K562 (cell line): ENCODE measurements around the gene SLFN14. TPM values are rescaled to one million over a fixed set of nuclear protein-coding genes. Genes with fewer than 3 reads are reported as not detected.

Experiments used
- ATAC-seq: fragments of 200-7000 bp; cut with Tn5 transposase; 3 replicates; pipeline ENCODE4 v1.9.1; 2020; ENCODE audit warnings: moderate library complexity
- BruUV-seq: library from RNA; stranded (reverse); fragments of 400-500 nt; replicated peaks from 2 replicates; lab custom pipeline; 2021; lab: Mats Ljungman, UMichigan
- CTCF ChIA-PET: fragments of 300-600 bp; formaldehyde crosslinking; extraction: SDS; loops from one replicate; lab custom pipeline; 2021; ENCODE audit warnings: low intra/inter-chr PET ratio; lab: Yijun Ruan, JAX
- POLR2A ChIA-PET: fragments of 300-600, 350-650 bp; sonication (Branson Sonifier 250); formaldehyde crosslinking; extraction: SDS; loops from one replicate; lab custom pipeline; 2021; ENCODE audit warnings: antibody characterized with exemption, inconsistent platforms; lab: Yijun Ruan, JAX
- DNase-seq, 4 experiments: peaks; one replicate each; pipeline versions ENCODE4 v3.0.0 to v3.0.0-alpha.2; 2011 to 2018; ENCODE audit warnings: low spot score in 3 of 4, mixed read lengths in 3 of 4; ENCODE audit errors: extremely low read depth in 1 of 4
- FAIRE-seq: peaks from 2 replicates; lab custom pipeline; 2011; peaks lifted over from hg19 to GRCh38; lab: Jason Lieb, UNC
- H2AFZ ChIP-seq: 2 replicates; pipeline ENCODE4 v1.6.0; 2011; ENCODE audit warnings: low read depth, low read length, control low read depth, inconsistent platforms
- H3K27ac ChIP-seq: fragments of 200-600 bp; 3 replicates; pipeline ENCODE4 v1.8.0; 2011; ENCODE audit warnings: low read depth, mild to moderate bottlenecking, control low read depth, inconsistent platforms, low read length, moderate library complexity, mixed read lengths; ENCODE audit errors: extremely low read depth
- H3K27me3 ChIP-seq, 2 experiments: fragments of 300-600 bp in 1 of 2; 2 replicates in 1 of 2; 3 replicates in 1 of 2; pipeline versions ENCODE4 v1.6.0 to v1.8.0; 2011; ENCODE audit warnings: inconsistent platforms in 2 of 2, low read length in 2 of 2, mild to moderate bottlenecking in 1 of 2, mixed read lengths in 1 of 2, moderate library complexity in 1 of 2; ENCODE audit not compliant: control insufficient read depth in 2 of 2, insufficient read depth in 2 of 2
- H3K36me3 ChIP-seq: fragments of 300-600 bp; 3 replicates; pipeline ENCODE4 v1.8.0; 2011; ENCODE audit warnings: mild to moderate bottlenecking, low read length, inconsistent platforms; ENCODE audit not compliant: control insufficient read depth, insufficient read depth
- H3K4me1 ChIP-seq, 2 experiments: fragments of 200-600 bp in 1 of 2; replicated peaks in 1 of 2; 2 replicates in 1 of 2; 3 replicates in 1 of 2; pipeline versions ENCODE4 v1.5.1 to v1.8.0; 2011; ENCODE audit warnings: inconsistent platforms in 2 of 2, low read length in 2 of 2, mild to moderate bottlenecking in 1 of 2, mixed read lengths in 1 of 2, moderate library complexity in 1 of 2; ENCODE audit not compliant: control insufficient read depth in 2 of 2, insufficient read depth in 2 of 2
- H3K4me2 ChIP-seq: 2 replicates; pipeline ENCODE4 v1.6.1; 2011; ENCODE audit warnings: low read length, control low read depth, inconsistent platforms, mixed read lengths; ENCODE audit not compliant: insufficient read depth
- H3K4me3 ChIP-seq: fragments of 200-600 bp; sonication (generic), shearing (Covaris generic); 2 replicates; pipeline ENCODE4 v1.5.1; 2016; ENCODE audit warnings: control low read depth, inconsistent platforms
- H3K79me2 ChIP-seq: fragments of 200-600 bp; 3 replicates; pipeline ENCODE4 v1.8.0; 2011; ENCODE audit warnings: low read length, inconsistent platforms; ENCODE audit not compliant: control insufficient read depth, insufficient read depth
- H3K9ac ChIP-seq, 2 experiments: 2 replicates each; pipeline versions ENCODE4 v1.6.0 to v1.6.1; 2011; ENCODE audit warnings: low read depth in 2 of 2, low read length in 2 of 2, control low read depth in 1 of 2, inconsistent platforms in 1 of 2, mild to moderate bottlenecking in 1 of 2, mixed read lengths in 1 of 2; ENCODE audit not compliant: insufficient read depth in 1 of 2
- H3K9me1 ChIP-seq: one replicate; pipeline ENCODE4 v1.6.0; 2011; ENCODE audit warnings: inconsistent platforms, mild to moderate bottlenecking, low read length, moderate library complexity; ENCODE audit not compliant: control insufficient read depth, insufficient read depth
- H3K9me3 ChIP-seq: replicated peaks from 2 replicates; pipeline ENCODE4 v1.5.1; 2011; ENCODE audit warnings: low read depth, low read length, inconsistent platforms; ENCODE audit not compliant: control insufficient read depth, insufficient read depth
- H4K20me1 ChIP-seq: replicated peaks from 2 replicates; pipeline ENCODE4 v1.6.1; 2011; ENCODE audit warnings: low read length, inconsistent platforms, mixed read lengths; ENCODE audit not compliant: control insufficient read depth, insufficient read depth
- CHCHD3 ChIP-seq: fragments of 250-450 bp; sonication (Bioruptor Pico); IDR thresholded peaks from 2 replicates; pipeline ENCODE4 v2.1.2; 2022; ENCODE audit warnings: mild to moderate bottlenecking
- CREB3L1 ChIP-seq: fragments of 450-650 bp; IDR thresholded peaks from 2 replicates; pipeline ENCODE4 v1.6.1; 2014; ENCODE audit warnings: low read depth, mild to moderate bottlenecking, moderate library complexity, borderline replicate concordance
- DMBX1 ChIP-seq: fragments of 250-450 bp; sonication (Bioruptor Pico); IDR thresholded peaks from 2 replicates; pipeline ENCODE4 v1.8.0; 2022; ENCODE audit warnings: inconsistent platforms, mild to moderate bottlenecking, moderate library complexity, borderline replicate concordance
- DNMT1 ChIP-seq: fragments of 450-650 bp; IDR thresholded peaks from 2 replicates; pipeline ENCODE4 v1.6.1; 2016; ENCODE audit warnings: antibody characterized with exemption, mild to moderate bottlenecking
- ETS1 ChIP-seq: conservative IDR thresholded peaks from 2 replicates; pipeline ENCODE4 v1.6.1; 2011; ENCODE audit warnings: low read depth, mild to moderate bottlenecking, low read length; ENCODE audit not compliant: control insufficient read depth
- ETV1 ChIP-seq: fragments of 450-650 bp; conservative IDR thresholded peaks from 2 replicates; pipeline ENCODE4 v1.6.1; 2016; ENCODE audit warnings: missing genetic modification characterization, control low read depth, low read depth, missing compliant biosample characterization
- ETV6 ChIP-seq, 3 experiments: fragments of 150-350 bp in 1 of 3; sonication (generic) in 1 of 3; formaldehyde crosslinking in 1 of 3; IDR thresholded peaks; 2 replicates each; pipeline versions ENCODE4 v1.6.1 to v1.8.0; 2014 to 2022; ENCODE audit warnings: borderline replicate concordance in 2 of 3, low read depth in 2 of 3, antibody characterized with exemption in 1 of 3, low read length in 1 of 3, mild to moderate bottlenecking in 1 of 3, missing genetic modification reagents in 1 of 3
- MTA1 ChIP-seq: fragments of 450-650 bp; IDR thresholded peaks from 2 replicates; pipeline ENCODE4 v1.6.1; 2017; ENCODE audit warnings: borderline replicate concordance
- MTA2 ChIP-seq: fragments of 450-650 bp; IDR thresholded peaks from 2 replicates; pipeline ENCODE4 v1.6.1; 2016; ENCODE audit warnings: low read depth
- NRF1 ChIP-seq, 2 experiments: fragments of 450-650 bp; IDR thresholded peaks in 1 of 2; conservative IDR thresholded peaks in 1 of 2; 2 replicates each; pipeline ENCODE4 v1.6.1; 2014; ENCODE audit warnings: mild to moderate bottlenecking in 2 of 2
- PCBP1 ChIP-seq: fragments of 200-400 bp; formaldehyde crosslinking; IDR thresholded peaks from 2 replicates; pipeline ENCODE4 v1.6.1; 2018; ENCODE audit warnings: mild to moderate bottlenecking, low read depth, low read length; ENCODE audit not compliant: poor library complexity, severe bottlenecking
- SMARCC2 ChIP-seq: fragments of 450-650 bp; IDR thresholded peaks from 2 replicates; pipeline ENCODE4 v1.6.1; 2017; ENCODE audit warnings: antibody characterized with exemption, moderate library complexity, mild to moderate bottlenecking, low read depth
- SRSF7 ChIP-seq: fragments of 200-400 bp; formaldehyde crosslinking; optimal IDR thresholded peaks from 2 replicates; pipeline ENCODE3; 2017; ENCODE audit warnings: mild to moderate bottlenecking, low read depth, low read length
- TFAP4 ChIP-seq: sonication (generic); formaldehyde crosslinking; IDR thresholded peaks from 2 replicates; pipeline ENCODE4 v1.8.0; 2022; ENCODE audit warnings: missing genetic modification reagents, mild to moderate bottlenecking, moderate library complexity, borderline replicate concordance
- ZNF133 ChIP-seq: fragments of 250-450 bp; sonication (Bioruptor Pico); IDR thresholded peaks from 2 replicates; pipeline ENCODE4 v1.4.0; 2020; ENCODE audit warnings: mild to moderate bottlenecking
- ZNF41 ChIP-seq: fragments of 250-450 bp; sonication (Bioruptor Pico); conservative IDR thresholded peaks from 2 replicates; pipeline ENCODE4 v1.4.0; 2020; ENCODE audit warnings: mild to moderate bottlenecking
- ZNF431 ChIP-seq: sonication (generic); formaldehyde crosslinking; IDR thresholded peaks from 2 replicates; pipeline ENCODE4 v1.8.0; 2022; ENCODE audit warnings: mild to moderate bottlenecking, missing genetic modification reagents
- ZNF445 ChIP-seq: fragments of 250-450 bp; sonication (Bioruptor Pico); IDR thresholded peaks from 2 replicates; pipeline ENCODE4 v1.4.0; 2020; ENCODE audit warnings: low read depth, mild to moderate bottlenecking, moderate library complexity
- ZSCAN29 ChIP-seq: fragments of 450-650 bp; IDR thresholded peaks from 2 replicates; pipeline ENCODE4 v1.6.1; 2017
- WGBS: fragments of 100-300 bp; shearing (Covaris generic); methylation state at CpG from one replicate; pipeline ENCODE4 v1.1.6; 2016; ENCODE audit warnings: low coverage, mixed read lengths; ENCODE audit not compliant: insufficient coverage; ENCODE audit errors: missing lambda C conversion rate; 5-methylcytosine and 5-hydroxymethylcytosine counted together
- in situ Hi-C: fragments of 300-500 bp; cut with MboI; formaldehyde crosslinking; loops from 4 replicates; pipeline ENCODE4 v1.15.0; 2018; ENCODE audit warnings: inconsistent platforms, mixed read lengths
- intact Hi-C: fragments of 100-400 bp; cut with micrococcal nuclease; formaldehyde crosslinking; loops from 2 replicates; pipeline ENCODE4 v1.14.2; 2022
- polyA plus RNA-seq, 8 experiments: library from polyadenylated mRNA; depleted of rRNA in 4 of 8; stranded (reverse) in 5 of 8; unstranded in 3 of 8; fragments of >200 nt; fragmentation: Nextera tagmentation in 2 of 8; fragmentation: Illumina TruSeq in 1 of 8; extraction: Ambion mirVana in 2 of 8; extraction: Trizol in 1 of 8; gene quantifications; 2 replicates each; pipeline versions ENCODE4 v1.2.1 to v1.2.3, GENCODE V29; 2011 to 2014; ENCODE audit warnings: inconsistent platforms in 1 of 8, missing spikeins in 1 of 8
- total RNA-seq, 7 experiments: library from RNA; depleted of rRNA in 6 of 7; stranded (reverse); fragments of >200 nt in 6 of 7; fragmentation: Illumina TruSeq in 2 of 7; extraction: Trizol in 2 of 7; gene quantifications; 2 replicates each; pipeline versions ENCODE4 v1.2.1 to v1.2.3, GENCODE V29; 2011 to 2021; ENCODE audit warnings: low replicate concordance in 1 of 7

Gene SLFN14
- total and polyA plus RNA-seq, 9 of the 15 experiments (the other 6 are each of a cell fraction or from before 2014, with no cell fraction given) = 1.3 to 4.3 (median 3.1) TPM

GRCh38 chr17:35531160-35531559, 29.5 kb downstream of the SLFN14 start:
- no TSS peak for BruUV-seq
- FAIRE-seq = no peak
- Histone ChIP-seq H3K9me3 (no peaks in the 10 kb centered on the region), H3K79me2 (no peaks in the 10 kb centered on the region), H4K20me1 (no peaks in the 10 kb centered on the region)
- in situ Hi-C loops = no loop called here
- no peak for DNase-seq
- no peak for TF ChIP-seq CHCHD3 (CRISPR knock-in tag)
- no peak for TF ChIP-seq SRSF7
- no peak for TF ChIP-seq PCBP1
- no peak for TF ChIP-seq ETS1
- TF ChIP-seq DNMT1 = no peak
- TF ChIP-seq ZNF445 (CRISPR knock-in tag) = no peak
- TF ChIP-seq ZNF431 (CRISPR knock-in tag) = no peak
- TF ChIP-seq MTA1 = no peak
- no peak for TF ChIP-seq CREB3L1
- TF ChIP-seq ZNF41 (CRISPR knock-in tag) = no peak
- TF ChIP-seq DMBX1 = no peak
- TF ChIP-seq NRF1 (conservative IDR thresholded peaks at IDR 0.05 in 1 of 2, IDR thresholded peaks at IDR 0.05 in 1 of 2) = no peak
- no peak for TF ChIP-seq SMARCC2
- TF ChIP-seq ETV6 (IDR thresholded peaks at IDR 0.05; ENCODE audit: borderline replicate concordance in 1 of 2, low read depth in 2 of 2, low read length in 1 of 2) = no peak
- TF ChIP-seq ETV6 (CRISPR knock-in tag; IDR thresholded peaks at IDR 0.05; ENCODE audit: borderline replicate concordance) = no peak
- no peak for TF ChIP-seq ETV1 (tag)
- TF ChIP-seq ZNF133 (CRISPR knock-in tag) = no peak
- TF ChIP-seq ZSCAN29 = no peak
- no peak for TF ChIP-seq MTA2
- TF ChIP-seq TFAP4 (CRISPR knock-in tag) = no peak
- TF ChIP-seq, all 486 proteins: peak for 0
- Histone ChIP-seq H3K9me1 (no peaks in the 10 kb centered on the region), H3K4me3 (no peak overlapping the region), H3K27me3 (no peaks in the 10 kb centered on the region), H3K4me2 (no peak overlapping the region), H3K9ac (no peak overlapping the region), H3K4me1 (no peaks in the 10 kb centered on the region), H2AFZ (no peak overlapping the region), H3K27ac (no peak overlapping the region), H3K36me3 (no peaks in the 10 kb centered on the region)
- no peak for ATAC-seq
- WGBS = 0% methylated on average over 1 of the region's 1 CpG
- CTCF ChIA-PET = no interaction called here
- POLR2A ChIA-PET = no interaction called here
- intact Hi-C loops = loop anchor here (10.0 kb wide), 3 partner anchors 56 to 386 kb away; partner anchors contain the start of genes NLE1, SLFN12 and UNC45B
